ENCODE data around the gene RTKN. TPM values are rescaled to one million over a fixed set of nuclear protein-coding genes. Genes with fewer than 3 reads are reported as not detected.

The RTKN gene, protein sequence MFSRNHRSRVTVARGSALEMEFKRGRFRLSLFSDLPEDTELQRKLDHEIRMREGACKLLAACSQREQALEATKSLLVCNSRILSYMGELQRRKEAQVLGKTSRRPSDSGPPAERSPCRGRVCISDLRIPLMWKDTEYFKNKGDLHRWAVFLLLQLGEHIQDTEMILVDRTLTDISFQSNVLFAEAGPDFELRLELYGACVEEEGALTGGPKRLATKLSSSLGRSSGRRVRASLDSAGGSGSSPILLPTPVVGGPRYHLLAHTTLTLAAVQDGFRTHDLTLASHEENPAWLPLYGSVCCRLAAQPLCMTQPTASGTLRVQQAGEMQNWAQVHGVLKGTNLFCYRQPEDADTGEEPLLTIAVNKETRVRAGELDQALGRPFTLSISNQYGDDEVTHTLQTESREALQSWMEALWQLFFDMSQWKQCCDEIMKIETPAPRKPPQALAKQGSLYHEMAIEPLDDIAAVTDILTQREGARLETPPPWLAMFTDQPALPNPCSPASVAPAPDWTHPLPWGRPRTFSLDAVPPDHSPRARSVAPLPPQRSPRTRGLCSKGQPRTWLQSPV
- 19.7 to 29.6 TPM (median 26.0 TPM) in 5 replicates for total RNA-seq (2022; extraction: Qiagen RNA extraction)

GRCh38 chr2:74441690-74442482 is at the start of gene RTKN:
Gene RTKN (minus strand): TSS chr2:74441937. CDS start chr2:74441816, 121 bp downstream.

DNA sequence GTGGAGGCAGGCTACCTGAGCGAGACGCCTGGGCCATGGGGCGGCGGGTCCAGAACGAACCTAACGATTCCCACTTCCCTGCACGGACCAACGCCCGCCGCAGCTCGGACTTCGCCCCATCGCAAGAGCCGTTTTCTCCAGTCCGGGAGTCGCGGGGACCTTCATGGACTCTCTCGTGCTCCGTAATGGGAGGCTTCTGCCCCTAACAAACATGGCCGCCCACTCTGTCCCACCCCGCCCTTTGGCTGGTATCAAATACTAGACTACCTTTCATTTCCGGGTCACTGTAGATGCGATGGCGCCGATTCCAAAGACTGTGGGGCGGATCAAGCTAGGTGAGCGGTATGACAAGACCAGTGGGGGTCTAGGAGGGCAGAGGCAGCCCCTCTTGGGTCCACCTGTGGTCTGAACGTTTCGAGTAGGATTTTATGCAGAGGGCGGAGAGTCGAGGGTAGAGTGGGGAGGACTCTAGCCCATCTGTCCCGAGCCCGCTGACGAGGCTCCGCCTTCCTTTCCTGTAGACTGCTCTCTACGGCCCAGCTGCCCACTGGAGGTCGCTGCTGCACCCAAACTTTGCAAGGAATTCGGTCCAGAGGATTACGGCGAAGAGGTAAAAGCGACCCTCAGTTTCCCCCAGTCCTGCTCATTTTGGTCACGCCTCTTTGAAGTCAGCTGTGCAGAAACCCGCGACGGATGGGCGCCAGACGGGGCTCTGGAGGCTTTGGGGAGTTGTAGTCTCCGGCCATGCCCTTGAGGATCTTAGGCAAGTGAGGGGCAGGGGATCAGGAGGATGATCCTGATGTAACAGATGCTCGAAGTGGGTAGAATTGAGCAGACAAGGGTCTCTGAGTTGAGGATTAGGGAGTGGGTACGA is 41.3 kb upstream of the RTKN start, which contains the start of the genes CCDC142 and TTC31:
TSS of gene CCDC142 (minus strand) at position 198 of the 874 bp plus-strand sequence. CDS start at position 37, 161 bp downstream.
TSS of gene TTC31 (plus strand) at position 281 of the 874 bp plus-strand sequence. CDS start at position 296, 15 bp downstream.

DNA sequence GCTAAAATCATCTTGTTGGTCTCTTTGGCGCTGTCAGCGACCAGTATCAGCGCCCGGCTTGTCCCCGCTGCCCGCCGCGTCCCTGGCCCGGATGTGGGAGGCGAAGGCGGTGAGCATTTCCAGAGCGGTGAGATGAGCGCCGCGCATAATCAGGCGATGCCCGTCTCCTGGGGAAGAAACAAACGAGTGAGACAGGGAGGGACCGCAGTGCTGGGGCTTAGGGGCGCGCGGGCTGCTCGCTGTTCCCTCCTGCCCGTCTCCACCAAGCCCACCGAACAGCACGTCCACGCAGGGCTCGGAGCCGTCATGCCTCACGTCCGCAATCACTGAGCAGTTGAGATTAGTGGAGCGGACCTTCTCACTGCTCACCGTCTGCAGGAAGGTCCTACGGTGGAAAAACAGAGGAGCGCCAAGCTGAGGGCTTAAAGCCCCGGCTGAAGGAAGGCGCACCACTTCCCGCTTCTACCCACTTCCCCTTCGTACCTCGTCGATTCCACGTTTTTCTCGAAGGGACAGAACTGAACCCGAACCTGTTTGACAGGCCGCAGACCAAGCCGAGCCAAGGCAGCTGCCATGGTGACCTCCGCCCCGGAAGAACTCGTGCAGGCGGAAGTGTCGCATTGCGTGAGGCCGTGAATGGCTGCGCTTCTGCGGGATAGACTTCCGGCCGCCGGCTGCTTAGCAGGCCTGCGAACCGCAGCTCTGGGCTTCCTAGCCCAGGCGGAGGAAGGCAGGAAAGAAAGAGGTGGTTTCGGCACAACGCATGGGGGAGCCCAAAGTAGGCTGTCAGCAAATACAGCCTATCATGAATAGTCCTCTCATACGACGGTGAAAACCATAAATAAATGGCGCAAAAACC is 30.6 kb upstream of the RTKN start, which contains the start of gene MRPL53:
TSS of gene MRPL53 (minus strand) at position 595 of the 859 bp plus-strand sequence. CDS start at position 575, 20 bp downstream.

DNA sequence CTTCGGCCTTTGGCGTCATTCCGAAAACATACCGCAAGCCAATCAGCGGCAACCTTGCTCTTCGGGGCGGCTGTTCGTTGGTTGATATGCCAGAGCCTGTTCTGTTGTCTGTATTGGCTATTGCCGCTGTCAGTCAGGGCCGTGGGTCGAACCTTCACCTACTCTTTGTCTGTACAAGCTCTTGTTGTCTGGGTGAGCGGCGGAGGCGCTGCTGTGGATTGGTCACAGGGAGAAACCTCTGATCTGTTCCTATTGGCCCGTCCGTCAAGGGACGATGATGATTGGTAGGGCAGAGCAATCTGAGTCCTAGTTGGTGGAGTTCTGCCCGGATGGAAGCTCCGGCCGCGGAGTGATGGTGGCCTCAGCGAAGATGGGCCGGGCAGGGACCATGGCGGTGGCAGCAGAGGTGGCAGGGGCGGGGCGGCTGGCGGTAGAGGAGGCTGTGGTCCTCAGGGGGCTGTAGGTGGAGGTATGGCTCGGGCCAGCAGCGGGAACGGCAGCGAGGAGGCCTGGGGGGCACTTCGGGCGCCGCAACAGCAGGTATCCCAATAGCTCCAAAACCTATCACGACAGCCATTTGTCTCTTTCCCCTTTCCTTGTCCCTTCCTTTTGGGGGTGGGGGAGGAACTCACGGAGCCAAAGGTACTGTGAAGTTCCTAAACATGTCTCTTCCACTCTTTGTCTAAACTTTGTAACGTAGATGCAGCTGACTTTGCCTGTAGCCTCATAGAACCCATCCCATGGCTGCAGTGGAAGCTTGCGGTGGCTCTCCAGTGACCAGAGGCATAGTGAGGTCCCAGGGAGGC is 16.6 kb upstream of the RTKN start, which contains the start of gene WBP1:
TSS of gene WBP1 (plus strand) at position 307 of the 806 bp plus-strand sequence. CDS start at position 472, 165 bp downstream.

DNA sequence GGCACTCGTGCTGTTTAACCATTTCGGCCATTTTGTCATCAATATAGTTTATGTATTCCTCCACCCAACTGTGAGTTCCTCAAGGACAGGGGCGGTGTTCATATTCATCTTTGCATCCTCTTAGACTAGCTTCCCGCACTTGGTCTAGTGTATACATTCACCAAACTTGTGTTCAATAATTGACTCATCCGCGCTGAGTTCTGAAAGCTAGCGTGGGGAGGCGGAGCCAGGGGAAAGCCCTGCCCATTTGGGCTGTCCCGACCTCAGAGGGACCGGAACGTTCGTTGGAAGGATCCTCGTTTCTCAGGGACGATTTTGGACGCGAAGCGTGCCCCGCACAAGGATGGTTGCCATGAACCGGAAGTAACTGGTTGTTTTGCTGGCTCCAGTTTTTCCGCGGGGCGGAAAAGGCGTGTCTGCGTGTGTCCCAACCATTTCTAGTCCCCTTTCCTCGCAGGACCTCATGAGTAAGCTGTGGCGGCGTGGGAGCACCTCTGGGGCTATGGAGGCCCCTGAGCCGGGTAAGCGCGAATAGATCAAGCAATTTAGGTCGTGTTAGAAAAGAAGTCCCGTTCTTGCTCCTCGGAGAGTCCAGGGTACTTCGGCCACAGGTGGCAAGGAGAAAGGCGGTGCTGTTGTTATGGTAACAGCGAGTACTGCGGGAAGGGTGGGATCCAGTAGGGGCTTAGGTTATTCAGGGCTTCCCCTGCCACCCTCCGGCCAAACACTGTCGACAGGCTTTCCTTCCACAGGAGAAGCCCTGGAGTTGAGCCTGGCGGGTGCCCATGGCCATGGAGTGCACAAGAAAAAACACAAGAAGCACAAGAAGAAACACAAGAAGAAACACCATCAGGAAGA is 13.1 kb upstream of the RTKN start, which contains the start of gene INO80B:
TSS of gene INO80B (plus strand) at position 434 of the 858 bp plus-strand sequence. CDS start at position 464, 30 bp downstream.

DNA sequence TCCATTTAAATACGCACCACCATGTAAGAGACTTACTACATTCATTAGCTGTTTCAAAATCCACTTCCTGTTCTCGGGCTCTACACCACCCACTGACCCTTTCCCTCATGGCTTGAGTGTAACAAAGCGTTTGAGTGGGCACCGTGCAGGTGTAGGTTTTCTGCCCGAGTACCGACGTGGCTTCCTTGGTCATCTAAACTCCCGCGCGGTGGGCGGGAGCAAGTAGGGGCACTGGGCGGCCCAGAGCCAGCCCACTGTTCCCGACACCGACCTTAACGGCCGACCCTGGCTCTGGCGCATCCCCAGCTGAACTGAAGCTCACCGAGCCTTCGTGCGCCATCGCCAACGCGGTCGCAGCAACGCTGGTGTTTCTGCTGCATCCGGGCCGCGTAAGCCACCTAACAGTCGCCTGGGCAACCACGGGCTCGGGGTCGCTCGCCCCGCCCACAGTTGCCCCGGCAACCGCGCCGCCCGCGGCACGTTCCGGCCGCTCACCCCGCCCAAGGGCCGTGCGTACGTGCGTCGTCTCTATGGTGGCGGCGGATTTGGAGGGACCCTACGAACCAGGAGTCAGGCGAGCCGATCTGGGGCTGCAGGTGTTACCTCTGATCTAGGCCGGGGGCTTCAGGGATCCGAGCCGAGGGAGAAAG is 20.4 kb downstream of the RTKN start, which contains the start of the genes C2orf81 and WDR54:
TSS of gene C2orf81 (minus strand) at position 399 of the 650 bp plus-strand sequence. CDS start at position 340, 59 bp downstream.
TSS of gene WDR54 (plus strand) at position 510 of the 650 bp plus-strand sequence. CDS start 424 bp downstream, outside the sequence.

DNA sequence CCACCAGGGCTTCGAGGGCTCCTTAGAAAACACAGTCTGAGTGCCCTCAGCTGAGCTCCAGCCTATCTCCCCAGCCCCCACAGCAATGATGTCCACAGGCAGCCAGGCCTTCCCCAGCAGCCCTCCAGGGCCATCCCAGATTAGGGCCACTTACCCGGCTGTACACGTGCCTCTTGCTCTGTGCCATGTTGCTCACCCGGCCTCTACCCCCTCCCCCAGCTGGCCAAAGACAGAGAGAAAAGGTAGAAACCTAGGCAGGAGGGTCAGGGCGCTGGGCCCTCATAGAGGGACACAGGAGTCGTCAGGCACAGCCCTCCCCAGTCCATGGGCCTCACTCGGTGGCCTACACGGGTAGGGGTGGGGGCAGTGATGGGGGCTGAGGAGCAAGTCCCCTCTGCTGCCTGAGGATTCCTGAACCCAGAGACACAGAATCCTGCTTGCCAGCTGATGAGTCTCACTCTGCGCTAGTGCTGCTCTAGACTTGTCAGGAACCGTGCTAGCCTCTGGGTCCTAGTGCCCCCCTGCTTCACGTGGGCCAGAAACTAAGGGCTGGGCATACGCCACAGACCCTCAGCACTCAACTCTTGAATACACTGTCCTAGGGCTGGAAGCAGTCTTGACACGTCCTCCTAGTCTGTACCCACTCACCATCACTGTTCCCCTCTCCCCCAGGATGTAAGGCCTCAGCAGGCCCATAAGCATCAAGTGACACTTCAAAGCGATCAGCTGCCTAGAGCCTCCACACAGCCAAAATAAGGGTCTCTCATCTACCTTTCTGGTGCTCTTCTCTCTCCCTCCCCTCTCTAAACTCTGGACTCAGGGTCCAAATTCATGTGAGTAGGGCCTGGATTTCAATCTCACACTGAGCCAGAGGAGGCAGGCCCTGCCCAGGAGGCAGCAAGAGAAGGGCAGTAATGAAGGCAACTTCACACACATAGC is 61.6 kb downstream of the RTKN start, which contains the start of gene DCTN1:
TSS of gene DCTN1 (minus strand) at position 461 of the 939 bp plus-strand sequence. CDS start at position 187, 274 bp downstream.

Other genes starting within 250 kb of the RTKN start
- gene MTHFD2, start 243.3 kb downstream of the RTKN start, total RNA-seq (2022; extraction: Qiagen RNA extraction) = 149 to 173 TPM (median 158 TPM) in 5 replicates
- gene SLC4A5, start 98.5 kb downstream of the RTKN start, total RNA-seq (2022; extraction: Qiagen RNA extraction) = 0.24 to 0.63 TPM (median 0.42 TPM) in 5 replicates
- 102 to 155 TPM (median 147 TPM) in 5 replicates for gene DCTN1, start 61.6 kb downstream of the RTKN start, total RNA-seq (2022; extraction: Qiagen RNA extraction)
- gene C2orf81, start 20.3 kb downstream of the RTKN start, total RNA-seq (2022; extraction: Qiagen RNA extraction) = 2.5 to 4.0 TPM (median 3.3 TPM) in 5 replicates
- gene WDR54, start 20.2 kb downstream of the RTKN start, total RNA-seq (2022; extraction: Qiagen RNA extraction) = 71.7 to 93.6 TPM (median 91.4 TPM) in 5 replicates
- 53.3 to 59.3 TPM (median 55.7 TPM) in 5 replicates for gene INO80B, start 13.2 kb upstream of the RTKN start, total RNA-seq (2022; extraction: Qiagen RNA extraction)
- 46.5 to 91.2 TPM (median 87.8 TPM) in 5 replicates for gene WBP1, start 16.5 kb upstream of the RTKN start, total RNA-seq (2022; extraction: Qiagen RNA extraction)
- 38.2 to 57.7 TPM (median 53.4 TPM) in 5 replicates for gene MOGS, start 23.4 kb upstream of the RTKN start, total RNA-seq (2022; extraction: Qiagen RNA extraction)
- 94.6 to 158 TPM (median 138 TPM) in 5 replicates for gene MRPL53, start 30.7 kb upstream of the RTKN start, total RNA-seq (2022; extraction: Qiagen RNA extraction)
- gene CCDC142, start 41.1 kb upstream of the RTKN start, total RNA-seq (2022; extraction: Qiagen RNA extraction) = 10.8 to 16.9 TPM (median 15.4 TPM) in 5 replicates
- 15.5 to 20.4 TPM (median 17.6 TPM) in 5 replicates for gene TTC31, start 41.1 kb upstream of the RTKN start, total RNA-seq (2022; extraction: Qiagen RNA extraction)
- 2.5 to 4.4 TPM (median 4.2 TPM) in 5 replicates for gene LBX2, start 57.7 kb upstream of the RTKN start, total RNA-seq (2022; extraction: Qiagen RNA extraction)
- 31.7 to 39.8 TPM (median 34.6 TPM) in 5 replicates for gene PCGF1, start 65.8 kb upstream of the RTKN start, total RNA-seq (2022; extraction: Qiagen RNA extraction)
- gene TLX2, start 72.5 kb upstream of the RTKN start, total RNA-seq (2022; extraction: Qiagen RNA extraction) = 0.16 to 0.44 TPM (median 0.27 TPM) in 5 replicates
- gene DQX1, start 84.3 kb upstream of the RTKN start, total RNA-seq (2022; extraction: Qiagen RNA extraction) = 0.06 to 0.16 TPM (median 0.12 TPM) in 5 replicates
- gene AUP1, start 87.8 kb upstream of the RTKN start, total RNA-seq (2022; extraction: Qiagen RNA extraction) = 187 to 255 TPM (median 247 TPM) in 5 replicates
- 34.7 to 45.7 TPM (median 41.8 TPM) in 5 replicates for gene HTRA2, start 88.0 kb upstream of the RTKN start, total RNA-seq (2022; extraction: Qiagen RNA extraction)
- 0.22 to 0.37 TPM (median 0.33 TPM) in 5 replicates for gene LOXL3, start 112.0 kb upstream of the RTKN start, total RNA-seq (2022; extraction: Qiagen RNA extraction)
- gene DOK1, start 112.8 kb upstream of the RTKN start, total RNA-seq (2022; extraction: Qiagen RNA extraction) = 3.4 to 5.4 TPM (median 4.5 TPM) in 5 replicates
- gene M1AP, start 206.4 kb upstream of the RTKN start, total RNA-seq (2022; extraction: Qiagen RNA extraction) = not detected in 5 replicates
- gene SEMA4F, start 212.3 kb upstream of the RTKN start, total RNA-seq (2022; extraction: Qiagen RNA extraction) = 8.7 to 13.8 TPM (median 11.1 TPM) in 5 replicates